Measurements from ENCODE around the gene TOP2A.

TOP2A gene

DNA sequence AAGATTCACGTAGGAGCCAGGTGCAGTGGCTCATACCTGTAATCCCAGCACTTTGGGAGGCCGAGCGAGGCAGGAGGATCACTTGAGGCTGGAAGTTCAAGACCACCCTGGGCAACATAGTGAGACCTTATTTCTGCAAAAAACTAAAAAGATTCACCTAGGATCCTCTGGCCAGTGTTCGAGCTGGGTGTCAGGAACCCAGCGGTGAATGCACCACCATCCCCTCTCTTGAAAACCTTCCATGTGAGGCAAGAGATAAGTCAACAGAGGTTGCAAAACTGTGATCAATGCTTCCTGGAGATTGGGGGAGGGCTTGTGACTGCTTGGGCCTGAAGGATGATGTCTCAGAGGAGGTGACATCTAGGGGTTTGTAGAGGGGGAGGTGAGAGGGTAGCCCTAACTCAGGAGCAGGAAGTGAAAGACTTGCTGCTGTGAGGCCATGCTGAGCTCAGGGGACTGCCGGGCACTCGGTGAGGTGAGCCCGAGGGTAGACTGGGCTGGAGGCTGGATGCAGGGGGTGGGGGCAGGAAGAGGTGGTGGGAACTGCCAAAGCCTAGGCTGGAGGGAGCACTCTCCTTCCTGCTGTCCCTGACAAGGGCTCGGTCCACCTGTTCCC, 64.8 kb downstream of the TOP2A start:
- H3K36me3 ChIP-seq (ENCODE audit: control insufficient read depth, insufficient read depth, low read length): peaks cover 50% of the 10 kb centered on the region

DNA sequence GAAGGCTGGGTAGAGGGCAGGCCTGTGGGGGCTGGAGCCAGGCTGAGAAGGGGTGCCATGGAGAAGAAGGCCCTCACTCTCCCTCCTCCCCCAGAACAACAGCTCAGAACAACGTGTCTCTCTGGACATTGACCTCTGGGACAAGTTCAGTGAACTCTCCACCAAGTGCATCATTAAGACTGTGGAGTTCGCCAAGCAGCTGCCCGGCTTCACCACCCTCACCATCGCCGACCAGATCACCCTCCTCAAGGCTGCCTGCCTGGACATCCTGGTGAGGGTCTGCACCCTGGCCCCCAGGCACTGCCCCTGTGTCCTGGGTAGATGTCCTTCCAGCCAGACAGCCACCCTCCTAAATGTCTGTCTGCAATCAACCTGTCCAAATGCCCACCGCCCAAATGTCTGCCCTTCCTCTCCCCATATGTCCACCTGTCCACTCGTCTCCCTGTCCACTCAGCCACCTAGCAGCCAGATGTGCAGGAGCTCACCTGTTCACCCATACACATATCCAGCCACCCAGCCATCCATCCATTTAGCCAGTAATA, 65.4 kb downstream of the TOP2A start:
- H3K36me3 ChIP-seq (ENCODE audit: control insufficient read depth, insufficient read depth, low read length): peaks cover 50% of the 10 kb centered on the region
- no peak for DNase-seq (ENCODE audit: extremely low read depth, insufficient read length)
- TF ChIP-seq, protein P1, sequence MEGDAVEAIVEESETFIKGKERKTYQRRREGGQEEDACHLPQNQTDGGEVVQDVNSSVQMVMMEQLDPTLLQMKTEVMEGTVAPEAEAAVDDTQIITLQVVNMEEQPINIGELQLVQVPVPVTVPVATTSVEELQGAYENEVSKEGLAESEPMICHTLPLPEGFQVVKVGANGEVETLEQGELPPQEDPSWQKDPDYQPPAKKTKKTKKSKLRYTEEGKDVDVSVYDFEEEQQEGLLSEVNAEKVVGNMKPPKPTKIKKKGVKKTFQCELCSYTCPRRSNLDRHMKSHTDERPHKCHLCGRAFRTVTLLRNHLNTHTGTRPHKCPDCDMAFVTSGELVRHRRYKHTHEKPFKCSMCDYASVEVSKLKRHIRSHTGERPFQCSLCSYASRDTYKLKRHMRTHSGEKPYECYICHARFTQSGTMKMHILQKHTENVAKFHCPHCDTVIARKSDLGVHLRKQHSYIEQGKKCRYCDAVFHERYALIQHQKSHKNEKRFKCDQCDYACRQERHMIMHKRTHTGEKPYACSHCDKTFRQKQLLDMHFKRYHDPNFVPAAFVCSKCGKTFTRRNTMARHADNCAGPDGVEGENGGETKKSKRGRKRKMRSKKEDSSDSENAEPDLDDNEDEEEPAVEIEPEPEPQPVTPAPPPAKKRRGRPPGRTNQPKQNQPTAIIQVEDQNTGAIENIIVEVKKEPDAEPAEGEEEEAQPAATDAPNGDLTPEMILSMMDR (IDR thresholded peaks at IDR 0.05; ENCODE audit: insufficient read depth, low read length, poor library complexity, severe bottlenecking): no peak
- H3K27me3 ChIP-seq (replicated peaks; ENCODE audit: control insufficient read depth, insufficient read depth, low read length): no peaks in the 10 kb centered on the region
- no peak overlapping the region for H3K4me3 ChIP-seq (replicated peaks; ENCODE audit: low read depth, low read length)

More for the DNA sequence above, 64.8 kb downstream of the TOP2A start:
- Histone ChIP-seq H3K4me3 (replicated peaks; ENCODE audit: low read depth, low read length) (no peak overlapping the region), H3K27me3 (replicated peaks; ENCODE audit: control insufficient read depth, insufficient read depth, low read length) (no peaks in the 10 kb centered on the region)
- TF ChIP-seq, protein P1 (IDR thresholded peaks at IDR 0.05; ENCODE audit: insufficient read depth, low read length, poor library complexity, severe bottlenecking): no peak
- no peak for DNase-seq (ENCODE audit: extremely low read depth, insufficient read length)

DNA sequence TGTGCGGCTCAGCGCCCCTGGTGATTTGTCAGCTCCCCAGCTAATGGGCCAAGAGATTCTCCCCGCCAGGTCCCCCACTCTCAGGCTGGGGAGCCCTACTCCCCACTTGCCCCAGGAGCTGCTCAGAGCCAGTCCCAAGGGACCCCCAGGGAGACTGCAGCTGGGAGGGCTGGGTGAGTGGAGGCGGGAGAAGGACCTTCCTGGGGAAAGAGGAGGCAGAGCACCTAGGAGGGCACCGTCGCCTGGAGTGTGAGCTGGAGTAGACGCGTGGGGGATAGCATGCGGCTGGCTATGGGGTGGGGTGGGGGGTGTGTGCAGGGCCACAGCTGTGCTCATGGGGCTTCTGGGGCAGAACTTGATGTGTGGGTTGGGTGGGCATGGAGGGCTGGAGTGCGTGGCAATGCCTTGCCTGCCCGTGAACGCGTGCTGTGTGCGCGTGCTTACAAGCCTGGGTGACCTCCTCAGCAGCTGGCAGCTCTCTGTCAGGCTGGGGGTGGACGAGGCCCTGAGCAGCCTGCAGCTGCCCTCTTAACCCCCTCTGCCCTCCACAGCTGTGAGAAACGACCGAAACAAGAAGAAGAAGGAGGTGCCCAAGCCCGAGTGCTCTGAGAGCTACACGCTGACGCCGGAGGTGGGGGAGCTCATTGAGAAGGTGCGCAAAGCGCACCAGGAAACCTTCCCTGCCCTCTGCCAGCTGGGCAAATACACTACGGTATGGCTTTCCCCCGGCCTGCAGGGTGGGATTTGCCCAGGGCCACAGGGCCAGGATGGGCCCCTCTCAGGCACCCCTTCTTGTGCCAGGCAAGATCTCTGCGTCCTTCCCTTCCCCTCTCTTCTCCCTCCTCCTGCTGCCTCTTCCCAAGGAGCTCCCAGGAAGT, 66.1 kb downstream of the TOP2A start:
- TF ChIP-seq, protein P1 (IDR thresholded peaks at IDR 0.05; ENCODE audit: insufficient read depth, low read length, poor library complexity, severe bottlenecking): no peak
- Histone ChIP-seq H3K4me3 (replicated peaks; ENCODE audit: low read depth, low read length) (no peak overlapping the region), H3K36me3 (ENCODE audit: control insufficient read depth, insufficient read depth, low read length) (peaks cover 50% of the 10 kb centered on the region), H3K27me3 (replicated peaks; ENCODE audit: control insufficient read depth, insufficient read depth, low read length) (no peaks in the 10 kb centered on the region)
- no peak for DNase-seq (ENCODE audit: extremely low read depth, insufficient read length)

GRCh38 chr17:40350689-40351358, 66.9 kb downstream of the TOP2A start:
- DNase-seq (ENCODE audit: extremely low read depth, insufficient read length): no peak
- H3K27me3 ChIP-seq (replicated peaks; ENCODE audit: control insufficient read depth, insufficient read depth, low read length): no peaks in the 10 kb centered on the region
- H3K4me3 ChIP-seq (replicated peaks; ENCODE audit: low read depth, low read length): no peak overlapping the region
- H3K36me3 ChIP-seq (ENCODE audit: control insufficient read depth, insufficient read depth, low read length): peaks cover 47% of the 10 kb centered on the region
- TF ChIP-seq, protein P1 (IDR thresholded peaks at IDR 0.05; ENCODE audit: insufficient read depth, low read length, poor library complexity, severe bottlenecking): no peak

DNA sequence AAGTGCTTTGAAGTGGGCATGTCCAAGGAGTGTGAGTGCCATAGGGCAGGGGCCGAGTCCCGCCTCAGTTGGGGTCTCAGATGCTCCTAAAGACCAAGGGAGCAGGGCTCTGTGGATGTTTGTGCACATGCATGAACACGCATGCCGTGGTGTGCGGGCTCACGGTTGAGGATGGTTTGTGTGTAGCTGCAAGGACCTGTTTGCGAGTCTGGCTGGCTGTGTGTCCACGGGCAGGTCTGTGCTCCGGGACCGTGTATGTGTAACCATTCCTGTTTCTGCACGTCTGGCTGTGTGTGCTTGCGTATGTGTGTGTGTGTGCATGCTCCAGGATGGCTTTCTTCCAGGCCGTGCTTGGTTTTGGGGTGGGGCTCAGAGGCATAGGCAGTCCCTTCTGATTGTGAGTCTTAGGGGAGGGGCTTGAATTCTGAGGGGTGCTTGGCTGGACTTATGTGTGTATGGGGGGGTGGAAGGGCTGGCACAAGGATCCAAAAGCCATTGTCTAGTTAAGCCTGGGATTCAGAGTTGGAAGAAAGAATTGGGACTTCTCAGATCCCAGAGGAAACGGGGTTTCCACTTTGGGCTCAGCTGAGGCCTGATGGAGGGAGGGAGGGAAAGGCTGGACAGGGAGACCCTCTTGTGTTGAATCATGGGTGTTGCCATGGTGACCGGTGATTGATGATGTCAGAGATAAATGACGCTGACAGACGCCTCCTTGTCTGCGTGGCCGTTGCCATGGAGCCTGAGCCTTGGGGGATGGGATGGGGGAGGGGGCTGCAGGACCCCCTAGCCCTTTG, 67.6 kb downstream of the TOP2A start:
- Histone ChIP-seq H3K36me3 (ENCODE audit: control insufficient read depth, insufficient read depth, low read length) (peaks cover 40% of the 10 kb centered on the region), H3K27me3 (replicated peaks; ENCODE audit: control insufficient read depth, insufficient read depth, low read length) (no peaks in the 10 kb centered on the region), H3K4me3 (replicated peaks; ENCODE audit: low read depth, low read length) (no peak overlapping the region)
- TF ChIP-seq, protein P1 (IDR thresholded peaks at IDR 0.05; ENCODE audit: insufficient read depth, low read length, poor library complexity, severe bottlenecking): no peak
- DNase-seq (ENCODE audit: extremely low read depth, insufficient read length): no peak

All from GM06990 (cell line).